Activated T-cell treated with anti-CD3 and anti-CD28 coated beads, Interleukin-2, amount 50 U/mL, for 48 hours (primary cell): ENCODE results near the gene TIAM1.

Source experiments
- DNase-seq, 2 experiments: peaks; one replicate each; pipeline ENCODE4 v3.0.0-alpha.2; 2020

Gene TIAM1

GRCh38 chr21:31331231-31331630 lies 12.8 kb downstream of the TIAM1 start:
- no peak for DNase-seq

DNA sequence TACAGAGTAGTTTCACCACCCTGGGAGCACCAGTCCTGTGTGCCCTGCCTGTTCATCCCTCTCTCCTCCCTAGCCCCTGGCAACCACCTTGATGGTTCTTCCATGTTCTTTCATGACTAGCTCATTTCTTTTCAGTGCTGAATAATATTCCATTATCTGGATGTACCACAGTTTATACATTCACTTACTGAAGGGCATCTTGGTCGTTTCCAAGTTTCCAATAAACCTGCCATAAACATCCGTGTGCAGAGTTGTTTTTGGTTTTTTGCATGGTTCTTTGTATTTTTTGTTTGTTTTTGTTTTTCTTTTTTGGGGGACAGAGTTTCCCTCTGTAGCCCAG lies 13.9 kb downstream of the TIAM1 start:
- DNase-seq: no peak

- no peak for DNase-seq
Measured at GRCh38 chr21:31329456-31330143, 14.5 kb downstream of the TIAM1 start.

GRCh38 chr21:31326522-31327242 lies 17.4 kb downstream of the TIAM1 start:
- peak; percentile 65 to 72 for DNase-seq

DNA sequence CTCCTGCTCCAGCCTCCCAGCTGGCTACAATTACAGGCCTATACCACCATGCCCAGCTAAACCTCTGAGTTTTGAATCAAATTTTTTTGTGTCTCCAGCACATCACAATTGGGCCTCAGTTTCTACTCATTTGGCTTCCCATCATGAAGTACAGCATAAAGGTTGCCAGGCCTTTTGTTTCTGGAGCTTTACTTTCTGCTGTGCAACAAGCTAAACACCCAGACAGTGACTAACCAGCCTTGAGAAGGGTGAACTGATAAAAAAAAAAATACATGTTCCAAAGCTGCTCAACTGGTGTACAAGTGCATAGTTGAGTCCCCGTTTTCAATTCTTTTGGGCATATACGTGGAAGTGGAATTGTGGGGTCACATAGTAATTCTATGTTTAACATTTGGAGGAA lies 25.1 kb downstream of the TIAM1 start:
- no peak for DNase-seq

DNA sequence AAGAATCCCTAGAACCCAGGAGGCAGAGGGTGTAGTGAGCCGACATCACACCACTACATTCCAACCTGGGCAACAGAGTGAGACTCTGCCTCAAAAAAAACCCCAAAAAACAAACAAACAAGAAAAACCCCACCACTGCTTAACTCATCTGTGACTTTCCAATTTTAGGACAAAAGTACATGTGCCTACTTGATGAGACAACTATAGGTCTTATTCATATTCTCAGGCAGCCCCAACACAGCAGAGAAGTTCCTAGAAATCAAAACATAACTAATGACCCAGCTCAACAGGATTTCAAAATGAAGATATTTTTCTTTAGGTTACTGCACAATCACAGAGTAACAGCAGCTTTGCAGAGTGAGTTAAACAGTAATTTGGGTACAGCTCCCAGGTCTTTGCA lies 26.4 kb downstream of the TIAM1 start:
- no peak for DNase-seq

GRCh38 chr21:31316488-31317169 lies 27.4 kb downstream of the TIAM1 start:
- DNase-seq: no peak

- DNase-seq: no peak
Measured at GRCh38 chr21:31316072-31316471, 28.0 kb downstream of the TIAM1 start.

GRCh38 chr21:31310750-31311149 lies 33.3 kb downstream of the TIAM1 start:
- no peak for DNase-seq

GRCh38 chr21:31308584-31308983 lies 35.5 kb downstream of the TIAM1 start:
- DNase-seq: no peak

- DNase-seq: no peak
Measured at GRCh38 chr21:31305888-31306287, 38.2 kb downstream of the TIAM1 start.

DNA sequence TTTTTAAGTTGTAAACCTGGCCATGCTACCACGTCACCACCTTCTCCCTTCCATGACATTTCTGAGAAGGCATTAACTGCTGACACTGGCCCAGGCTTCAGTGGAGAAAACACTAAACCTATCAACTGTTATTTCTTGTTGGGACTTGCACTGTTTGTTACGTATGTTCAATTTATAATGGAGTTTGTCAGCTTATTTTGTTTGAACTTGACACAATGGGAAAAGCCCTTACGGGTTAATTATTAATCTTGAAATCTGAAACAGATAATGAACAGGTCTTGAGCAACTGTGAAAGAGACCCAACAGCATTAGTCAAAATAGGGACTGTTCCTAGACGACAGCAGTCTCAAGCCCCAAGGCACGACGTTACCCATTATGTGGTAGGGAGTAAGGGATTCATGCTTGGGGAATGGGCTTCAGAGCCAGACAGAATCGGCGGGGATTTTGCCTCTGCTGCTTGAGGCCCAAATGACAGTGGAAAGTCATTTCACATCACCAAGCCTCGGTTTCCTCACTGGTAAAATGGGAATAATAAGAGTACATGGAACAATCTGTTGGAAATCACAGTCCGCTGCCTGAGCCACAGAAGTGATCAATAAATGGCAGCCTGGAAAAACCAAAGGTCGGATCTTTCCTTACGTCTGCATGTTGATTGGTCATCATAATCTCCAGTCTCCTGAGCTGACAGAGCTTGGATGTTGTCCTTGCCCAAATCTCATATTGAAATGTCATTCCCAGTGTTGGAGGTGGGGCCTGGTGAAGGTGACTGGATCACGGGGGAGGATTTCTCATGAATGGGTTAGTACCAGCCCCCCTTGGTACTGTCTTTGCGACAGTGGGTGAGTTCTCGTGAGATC lies 44.5 kb downstream of the TIAM1 start:
- DNase-seq: no peak

DNA sequence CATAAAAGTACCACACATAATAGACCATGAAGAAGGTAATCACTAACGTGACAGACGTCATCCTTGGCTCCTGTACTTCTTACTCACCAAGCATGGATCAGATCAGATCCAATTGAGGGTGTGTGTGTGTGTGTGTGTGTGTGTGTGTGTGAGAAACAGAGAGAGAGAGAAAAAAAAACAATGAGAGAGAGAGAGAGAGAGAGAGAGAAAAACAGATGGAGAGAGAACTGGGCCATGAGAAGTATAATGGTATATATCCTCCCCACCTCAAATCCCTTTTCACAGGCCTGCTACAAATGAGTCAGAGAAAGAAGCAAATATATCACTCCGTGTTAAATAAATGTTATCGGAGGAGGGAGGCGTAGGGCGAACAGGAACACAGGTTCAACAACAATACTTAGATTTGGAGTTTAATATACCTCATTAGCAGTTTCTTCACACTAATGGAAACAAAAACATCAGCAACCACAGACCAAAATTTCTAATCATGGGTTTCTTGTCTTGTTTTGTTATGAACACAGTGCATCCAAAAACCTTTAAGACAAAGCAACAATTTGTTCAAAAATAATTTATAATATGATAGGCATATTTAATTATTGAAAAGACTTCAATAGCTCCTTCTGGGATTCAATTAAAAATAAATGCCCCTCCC lies 45.3 kb downstream of the TIAM1 start:
- DNase-seq: no peak

DNA sequence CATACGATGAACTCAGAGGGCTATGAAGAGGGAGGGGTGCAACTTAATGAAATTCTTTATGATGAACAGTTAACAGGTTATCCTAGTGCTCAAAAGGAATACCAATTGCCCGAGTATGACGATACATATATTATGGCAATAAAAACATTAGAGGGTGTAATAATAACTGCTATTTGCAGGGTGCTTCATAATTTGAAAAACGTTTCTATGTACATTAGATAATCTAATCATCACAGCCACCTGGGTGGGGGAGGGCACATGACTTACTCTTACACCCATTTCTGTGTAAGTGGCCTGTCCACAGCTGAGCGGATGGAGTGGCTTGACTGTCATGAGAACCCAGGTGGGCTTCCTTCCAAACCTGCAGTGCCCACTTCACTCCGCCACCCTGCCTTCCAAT lies 46.3 kb downstream of the TIAM1 start:
- DNase-seq: no peak

GRCh38 chr21:31295676-31296075 lies 48.4 kb downstream of the TIAM1 start:
- no peak for DNase-seq

- no peak for DNase-seq
Measured at GRCh38 chr21:31294691-31295090, 49.4 kb downstream of the TIAM1 start.

- DNase-seq: peak; percentile 64 to 70
Measured at GRCh38 chr21:31293986-31294385, 50.1 kb downstream of the TIAM1 start.

DNA sequence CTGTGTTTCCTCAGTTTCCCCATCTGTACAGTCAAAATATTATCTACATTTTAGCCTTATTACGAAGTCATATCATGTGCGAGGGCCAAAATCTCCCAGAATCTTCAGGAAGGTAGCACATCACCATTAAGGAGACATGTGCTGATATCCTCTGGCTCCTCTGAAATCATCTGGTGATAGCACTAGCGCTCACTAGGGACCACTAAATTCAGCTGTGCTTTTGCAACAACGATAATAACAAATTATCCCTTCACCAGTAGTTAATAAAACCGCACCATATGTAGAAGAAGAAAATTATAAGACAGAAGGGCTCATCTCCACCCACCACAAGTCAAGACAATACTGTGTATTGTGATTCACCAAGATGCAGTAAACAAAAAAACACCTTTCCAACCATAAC lies 53.3 kb downstream of the TIAM1 start:
- DNase-seq: no peak

- DNase-seq: no peak
Measured at GRCh38 chr21:31289702-31290101, 54.4 kb downstream of the TIAM1 start.

DNA sequence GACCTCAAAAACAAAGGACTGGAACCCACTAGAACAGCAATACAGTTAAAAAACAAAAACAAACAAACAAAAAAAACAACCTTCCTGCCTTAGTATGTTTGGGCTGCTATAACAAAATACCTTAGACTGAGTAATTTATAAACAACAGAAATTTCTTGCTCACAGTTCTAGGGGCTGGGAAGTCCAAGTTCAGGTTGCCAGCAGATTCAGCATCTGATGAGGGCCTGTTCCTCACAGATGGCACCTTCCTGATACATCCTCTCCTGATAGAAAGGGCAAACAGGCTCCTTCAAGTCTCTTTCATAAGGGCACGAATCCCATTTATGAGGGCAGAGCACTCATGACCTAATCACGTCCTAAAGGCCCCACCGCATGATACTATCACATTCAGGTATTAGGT lies 55.9 kb downstream of the TIAM1 start:
- no peak for DNase-seq

DNA sequence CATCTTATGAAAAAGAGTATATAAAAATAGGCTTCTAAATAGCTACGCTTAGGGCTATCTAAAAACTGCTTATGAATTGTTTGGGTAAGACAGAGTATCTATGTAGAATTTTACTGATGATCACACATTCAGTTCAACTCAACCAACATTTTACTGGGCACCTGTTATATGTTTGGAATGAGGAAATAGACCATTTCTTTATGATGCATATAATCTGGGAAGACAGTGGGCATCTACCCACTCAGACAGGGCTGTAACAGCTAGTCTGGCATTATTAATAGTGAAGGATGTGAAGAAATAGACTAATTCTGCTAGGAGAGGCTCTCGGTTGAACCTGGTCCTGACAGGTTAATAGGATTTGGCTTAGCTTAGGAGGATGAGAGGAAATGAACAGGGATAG lies 56.9 kb downstream of the TIAM1 start:
- no peak for DNase-seq

- no peak for DNase-seq
Measured at GRCh38 chr21:31286621-31287020, 57.4 kb downstream of the TIAM1 start.
